Stimulated activated CD8-positive, alpha-beta memory T cell treated with anti-CD3 and anti-CD28 coated beads, Interleukin-7, amount 100 ng/mL, for 24 hours (primary cell): ENCODE measurements around the gene NDUFB3.
A peak's percentile ranks its signal among the peaks of the same experiment; 100 is the strongest.
"Not testable (repeated sequence)": the region's sequence is repeated elsewhere in the genome, so short reads cannot be mapped to it uniquely, and the experiment has no call there.

Experiments used
- DNase-seq: peaks from one replicate; pipeline ENCODE4 v3.0.0-alpha.2; 2020; ENCODE audit warnings: low read depth

Gene NDUFB3

GRCh38 chr2:201093573-201093972, 21.8 kb downstream of the NDUFB3 start:
- DNase-seq: no peak

- no peak for DNase-seq
These were observed 28.7 kb downstream of the NDUFB3 start for GRCh38 chr2:201100497-201100896.

- DNase-seq: no peak
These were observed 34.0 kb downstream of the NDUFB3 start for GRCh38 chr2:201105759-201106158.

GRCh38 chr2:201107624-201108023, 35.8 kb downstream of the NDUFB3 start:
- no peak for DNase-seq

GRCh38 chr2:201108341-201108740, 36.5 kb downstream of the NDUFB3 start:
- no peak for DNase-seq

GRCh38 chr2:201109186-201109585, 37.4 kb downstream of the NDUFB3 start:
- DNase-seq: no peak

GRCh38 chr2:201110615-201111014, 38.8 kb downstream of the NDUFB3 start:
- no peak for DNase-seq

GRCh38 chr2:201111096-201111495, 39.3 kb downstream of the NDUFB3 start:
- no peak for DNase-seq

- DNase-seq: no peak
These were observed 42.5 kb downstream of the NDUFB3 start for GRCh38 chr2:201114350-201114749.

GRCh38 chr2:201114846-201115245, 43.0 kb downstream of the NDUFB3 start:
- DNase-seq: no peak

GRCh38 chr2:201116115-201116958, 44.5 kb downstream of the NDUFB3 start, which contains the start of gene CFLAR:
Gene CFLAR (plus strand): TSS chr2:201116164. CDS start chr2:201129866, 13,702 bp downstream.
- DNase-seq: peak; percentile 66

GRCh38 chr2:201116959-201117734, 45.3 kb downstream of the NDUFB3 start:
- DNase-seq: no peak

- not testable (repeated sequence) for DNase-seq
These were observed 45.9 kb downstream of the NDUFB3 start for GRCh38 chr2:201117735-201118094.

- peak; percentile 73 for DNase-seq
These were observed 46.5 kb downstream of the NDUFB3 start for GRCh38 chr2:201118121-201118960.

GRCh38 chr2:201118961-201119854, 47.4 kb downstream of the NDUFB3 start:
- no peak for DNase-seq

GRCh38 chr2:201122276-201122675, 50.5 kb downstream of the NDUFB3 start:
- no peak for DNase-seq

- DNase-seq: no peak
These were observed 54.7 kb downstream of the NDUFB3 start for GRCh38 chr2:201126308-201127151.

GRCh38 chr2:201127152-201127511, 55.3 kb downstream of the NDUFB3 start:
- no peak for DNase-seq

GRCh38 chr2:201127570-201127969, 55.8 kb downstream of the NDUFB3 start:
- DNase-seq: no peak

- DNase-seq: no peak
These were observed 56.2 kb downstream of the NDUFB3 start for GRCh38 chr2:201128033-201128432.
